HG03565 (cell line): ENCODE measurements around the gene SFMBT1.

Source experiments
- ATAC-seq: cut with Tn5 transposase; IDR thresholded peaks from one replicate; pipeline ENCODE4 v1.9.1; 2021; ENCODE audit warnings: mild to moderate bottlenecking, moderate library complexity; ENCODE audit not compliant: unreplicated experiment

Gene SFMBT1

DNA sequence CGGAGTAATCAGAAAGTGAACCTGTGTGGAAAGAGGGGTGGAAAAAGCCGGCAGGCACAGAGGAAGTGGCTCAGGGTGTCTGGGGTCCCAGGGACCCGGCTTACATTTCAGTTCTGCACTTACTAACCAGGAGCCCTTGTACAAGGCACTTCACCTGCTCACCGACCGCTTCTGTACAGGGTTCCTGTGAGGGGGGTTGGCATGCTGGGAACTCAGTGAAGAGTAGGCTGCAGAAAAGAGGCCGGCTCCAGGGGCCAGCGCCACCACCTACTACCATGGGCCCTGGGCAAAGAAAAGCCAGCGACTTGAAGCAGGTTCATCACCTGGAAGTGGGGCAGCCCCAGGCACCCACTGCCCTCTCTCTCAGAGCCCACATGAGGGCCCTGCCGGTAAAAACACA is 154.7 kb downstream of the SFMBT1 start:
- ATAC-seq, result no peak

DNA sequence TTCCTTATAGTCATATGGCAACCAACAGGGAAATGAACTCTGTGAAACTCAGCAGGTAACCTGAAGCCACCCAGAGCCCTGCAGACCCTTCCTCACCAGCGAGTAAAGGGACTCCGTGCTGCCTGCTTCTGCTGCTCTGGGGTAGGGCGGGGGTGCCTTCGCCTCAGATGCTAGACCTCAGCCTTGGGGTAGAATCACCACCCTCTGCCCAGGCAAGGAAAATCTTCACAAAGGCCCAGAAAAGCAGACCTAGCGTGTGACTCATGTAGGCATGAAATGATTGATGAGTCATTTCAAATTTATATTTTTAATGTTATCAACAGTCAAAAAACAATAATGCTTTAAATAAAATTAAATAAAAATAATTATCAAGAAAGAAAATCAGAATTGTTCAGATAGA is 155.1 kb downstream of the SFMBT1 start:
- ATAC-seq, result no peak

DNA sequence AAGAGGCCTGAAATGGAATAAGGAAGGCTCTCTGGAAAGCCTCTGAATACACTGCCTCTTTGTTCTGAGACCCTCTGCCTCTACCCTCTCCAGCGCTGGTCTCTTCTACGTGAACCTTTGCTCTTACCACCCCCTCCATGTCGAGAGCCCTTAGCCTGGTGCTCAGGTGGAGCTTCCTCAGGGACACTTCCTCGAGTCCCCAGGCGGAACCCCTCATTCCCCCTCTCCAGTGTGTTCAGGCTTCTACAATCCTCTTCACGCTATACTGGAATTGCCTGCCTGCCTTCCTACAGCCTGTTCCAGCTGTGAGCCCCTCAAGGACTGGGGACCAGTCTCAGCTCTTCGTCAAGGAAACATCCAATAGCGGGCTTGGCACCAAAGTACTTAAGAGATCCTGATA is 156.0 kb downstream of the SFMBT1 start:
- no peak for ATAC-seq

DNA sequence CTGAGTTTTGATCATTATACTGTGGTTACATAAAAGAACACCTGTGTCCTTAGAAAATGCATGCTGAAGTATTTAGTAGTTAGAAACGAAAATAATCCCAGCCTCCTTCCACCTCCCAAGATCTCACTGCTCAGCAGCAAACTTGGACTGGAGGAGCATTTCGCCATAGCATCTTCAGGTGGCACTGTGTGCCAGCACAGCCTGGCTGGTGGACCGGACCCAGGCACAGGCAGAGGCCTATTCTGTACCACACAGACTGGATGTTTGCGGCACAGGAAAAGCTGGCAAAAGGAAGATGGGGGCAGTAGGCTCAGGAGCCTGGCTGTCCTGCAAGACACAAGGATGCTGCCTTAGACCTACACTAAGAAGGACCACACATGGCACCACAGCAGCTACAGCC is 158.7 kb downstream of the SFMBT1 start:
- no peak for ATAC-seq

DNA sequence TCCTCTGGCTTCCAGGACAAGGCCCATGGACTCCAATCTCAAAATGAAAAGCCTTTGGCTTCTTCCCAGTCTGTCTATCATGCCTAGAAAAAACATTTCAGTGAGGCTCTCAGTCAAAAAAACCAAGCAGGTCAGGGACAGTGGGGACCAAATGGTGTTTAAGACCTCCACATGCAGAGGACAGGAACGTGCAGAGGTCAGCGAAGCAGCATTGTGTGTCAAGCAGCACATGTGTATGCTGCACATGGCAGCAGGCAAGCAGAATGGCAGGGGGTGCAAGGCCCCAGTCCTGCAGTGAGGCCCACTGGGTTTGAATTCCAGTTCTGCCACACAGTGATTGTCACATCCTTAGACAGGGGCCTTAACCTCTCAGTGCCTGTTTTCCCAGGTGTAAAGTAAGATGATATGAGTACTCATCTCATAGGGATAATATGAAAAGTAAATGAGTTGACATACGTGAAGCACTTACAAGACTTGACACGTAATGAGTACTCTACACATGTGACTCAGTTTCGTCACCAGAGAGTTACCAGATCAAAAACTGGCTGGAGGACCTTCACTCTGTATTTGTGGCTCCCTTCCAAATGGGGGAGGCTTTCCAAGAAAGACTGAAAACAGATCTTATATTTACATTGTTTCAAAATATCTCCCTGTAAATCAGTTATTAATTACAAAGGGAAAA is 159.7 kb downstream of the SFMBT1 start:
- ATAC-seq, result no peak

DNA sequence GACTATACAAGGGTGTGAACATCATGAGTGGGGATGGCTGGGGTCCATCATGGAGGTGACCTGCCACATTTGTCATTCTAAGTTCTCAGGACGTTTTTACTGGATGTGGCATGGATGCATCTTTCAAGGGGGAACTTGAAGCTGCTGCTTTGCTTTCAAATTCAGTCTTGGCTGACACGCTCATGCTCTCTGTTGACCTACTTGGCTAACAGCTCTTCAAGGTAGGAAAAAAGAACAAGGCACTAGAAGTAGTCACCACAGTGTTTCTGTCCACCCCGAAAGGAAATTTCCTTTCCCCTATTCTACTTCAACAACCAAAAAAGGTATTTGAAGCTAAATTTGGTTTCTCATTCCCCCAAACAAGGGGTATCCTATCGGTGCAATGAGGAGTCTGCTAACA is 163.5 kb downstream of the SFMBT1 start:
- no peak for ATAC-seq

DNA sequence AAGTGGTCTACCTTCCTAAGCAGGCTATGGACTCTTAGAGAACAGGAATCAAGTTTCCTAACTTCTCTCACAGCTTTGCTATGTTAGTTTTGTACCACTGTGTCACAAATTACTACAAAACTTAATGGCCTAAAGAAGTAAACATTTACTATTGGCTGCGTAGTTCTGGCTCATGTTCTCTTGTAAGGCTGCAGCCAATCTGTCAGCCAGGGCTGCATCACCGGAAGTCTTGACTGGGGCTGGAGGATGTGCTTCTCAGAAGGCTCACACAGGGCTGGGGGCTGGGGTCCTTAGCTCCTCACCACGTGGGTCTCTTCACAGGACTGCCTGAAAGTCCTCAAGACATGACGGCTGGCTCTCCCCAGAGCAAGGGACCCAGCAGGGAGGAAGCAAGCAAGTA is 164.0 kb downstream of the SFMBT1 start:
- no peak for ATAC-seq

DNA sequence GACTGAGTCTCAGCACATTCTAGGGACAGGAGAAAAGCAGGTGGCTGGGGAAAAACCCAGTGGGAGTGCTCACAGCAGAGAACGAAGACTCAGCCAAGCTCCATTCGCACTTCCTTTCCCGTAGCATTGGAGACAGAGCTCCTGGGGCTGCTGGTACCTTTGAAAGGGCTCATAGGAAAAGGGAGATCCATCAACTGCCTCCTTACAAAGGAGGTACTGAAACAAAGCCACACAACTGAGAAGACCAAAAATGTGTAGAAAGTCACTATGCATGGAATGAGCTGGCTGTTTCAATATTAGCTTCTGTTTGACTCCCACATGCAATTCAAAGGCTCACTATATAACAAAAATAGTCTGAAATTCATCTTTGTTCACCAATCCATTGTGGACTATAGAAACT is 165.4 kb downstream of the SFMBT1 start:
- no peak for ATAC-seq

DNA sequence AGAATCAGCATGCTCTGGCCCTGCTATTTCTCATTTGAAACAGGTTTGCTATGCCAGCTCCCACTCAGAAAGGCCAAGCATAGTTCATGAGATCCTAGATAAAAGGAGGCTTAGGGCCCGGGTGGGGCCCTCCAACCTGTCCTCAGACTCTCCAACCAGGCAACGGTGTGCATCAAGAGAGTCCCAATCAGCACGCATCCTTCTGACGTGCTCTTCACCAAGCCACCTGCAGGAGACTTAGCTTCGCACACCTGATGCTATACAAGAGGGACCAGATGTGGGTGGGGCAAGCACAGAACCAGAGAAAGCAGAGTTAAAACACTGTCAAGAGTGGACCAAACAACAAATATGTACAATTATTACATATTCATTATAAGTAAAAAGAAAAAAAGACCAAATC is 165.8 kb downstream of the SFMBT1 start:
- ATAC-seq, result no peak

DNA sequence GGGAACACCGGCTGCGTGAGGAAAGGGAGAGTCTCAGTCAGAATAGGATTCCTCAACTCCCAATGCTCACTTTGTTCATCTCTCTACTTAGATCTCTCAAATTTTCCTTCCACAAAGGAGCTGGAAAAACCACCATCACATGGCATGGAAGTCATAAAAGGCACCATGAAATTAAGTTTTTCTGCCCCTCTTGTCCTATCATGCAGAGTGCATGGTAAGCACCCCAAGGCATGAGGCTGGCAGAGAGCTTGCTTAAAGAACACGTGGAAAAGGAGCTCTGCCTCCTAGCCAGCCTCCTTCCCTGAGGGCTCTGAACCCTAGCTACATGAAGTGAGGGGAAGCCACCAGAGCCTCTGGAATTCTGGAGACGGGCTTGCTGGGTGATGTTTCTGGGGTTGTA is 166.3 kb downstream of the SFMBT1 start:
- no peak for ATAC-seq

DNA sequence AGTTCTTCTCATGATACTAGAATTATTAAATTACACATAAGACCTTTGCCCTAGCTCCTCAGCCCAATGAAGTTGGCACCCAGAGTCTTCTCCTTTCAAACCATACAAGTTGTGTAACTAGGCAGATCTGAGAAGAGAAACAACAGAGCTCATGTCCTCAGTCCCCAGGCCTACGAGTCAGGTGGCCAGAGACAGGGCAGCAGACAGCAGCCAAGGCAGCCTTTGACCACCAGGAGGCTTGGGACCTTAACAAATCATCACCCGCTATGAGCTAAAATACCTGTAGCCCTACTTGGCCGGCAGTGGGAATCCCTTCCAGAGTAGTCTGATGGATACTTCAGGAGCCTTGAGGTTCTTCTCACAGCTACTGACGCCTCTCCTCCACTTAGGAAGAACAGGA is 166.8 kb downstream of the SFMBT1 start:
- ATAC-seq, result no peak

DNA sequence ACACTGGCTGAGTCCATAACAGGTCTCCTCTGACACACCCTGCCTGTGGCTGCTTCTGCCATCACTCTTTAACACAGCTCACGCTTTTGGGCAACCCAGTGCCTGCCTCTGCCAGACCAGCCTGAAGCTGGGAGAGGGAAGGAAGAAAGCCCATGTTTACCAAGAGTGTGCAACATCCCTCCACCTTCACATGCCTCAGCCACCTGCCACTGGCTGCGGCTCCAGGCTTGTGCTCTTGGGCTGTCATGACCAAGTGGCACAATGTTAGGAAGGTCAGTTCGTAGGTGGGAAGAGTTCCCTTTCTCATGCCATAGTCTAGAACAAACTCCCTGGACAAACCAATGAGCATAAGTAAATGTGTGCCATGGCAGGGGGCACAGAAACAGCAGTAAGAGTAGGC is 168.8 kb downstream of the SFMBT1 start:
- no peak for ATAC-seq

DNA sequence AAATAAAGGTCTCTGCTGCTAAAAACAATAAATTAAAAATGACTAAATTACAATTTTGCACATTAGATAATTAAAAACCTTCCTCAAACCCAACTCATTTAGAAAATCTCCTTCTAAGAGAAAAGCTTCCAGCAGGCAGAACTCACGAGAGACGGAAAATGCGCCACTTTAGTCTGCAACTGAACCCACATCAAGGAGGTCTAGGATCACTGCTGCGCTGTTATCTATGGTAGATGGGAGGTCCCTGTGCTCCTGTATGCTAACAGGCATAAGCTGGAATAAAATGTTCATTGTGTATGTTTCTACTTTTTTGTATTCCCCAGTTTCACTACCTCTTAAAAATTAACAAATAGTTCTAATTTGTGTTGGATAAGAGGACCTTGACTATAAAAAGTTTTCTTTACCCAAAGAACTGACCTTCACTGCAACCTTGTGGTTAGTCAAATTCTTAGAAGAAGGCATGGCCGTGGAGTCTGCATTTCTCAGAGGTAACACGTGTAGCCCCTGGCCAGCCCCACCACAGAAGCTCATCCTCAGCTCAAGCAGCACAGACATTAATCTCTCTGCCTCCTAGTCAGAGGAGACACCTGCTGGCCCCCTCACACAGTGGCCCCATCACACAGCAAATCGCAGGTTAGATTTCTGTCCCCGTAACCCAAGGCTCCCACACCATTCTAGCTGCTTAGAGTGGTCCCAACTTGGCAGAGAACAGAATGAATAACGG is 170.8 kb downstream of the SFMBT1 start:
- no peak for ATAC-seq

DNA sequence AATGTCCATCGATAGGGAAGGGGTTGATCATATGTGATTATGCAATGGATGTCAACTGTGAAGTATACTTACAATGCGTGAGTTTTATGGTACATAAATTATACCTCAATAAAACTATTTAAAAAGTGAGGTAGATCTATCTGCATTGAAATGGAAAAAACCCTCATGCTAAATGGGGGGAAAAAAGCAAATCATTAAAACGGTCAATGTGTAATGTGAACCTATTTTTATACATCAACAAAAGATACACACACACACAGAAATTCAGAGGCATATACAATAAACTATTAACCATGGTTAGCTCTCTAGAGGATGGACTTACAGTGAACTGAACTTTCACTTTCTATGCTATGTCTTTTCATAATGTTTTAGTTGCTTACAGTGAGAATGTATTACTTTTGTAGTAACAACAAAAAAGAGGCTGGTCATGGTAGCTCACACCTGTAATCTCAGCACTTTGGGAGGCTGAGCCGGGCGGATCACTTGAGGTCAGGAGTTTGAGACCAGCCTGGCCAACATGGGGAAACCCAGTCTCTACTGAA is 171.6 kb downstream of the SFMBT1 start:
- ATAC-seq, result no peak

DNA sequence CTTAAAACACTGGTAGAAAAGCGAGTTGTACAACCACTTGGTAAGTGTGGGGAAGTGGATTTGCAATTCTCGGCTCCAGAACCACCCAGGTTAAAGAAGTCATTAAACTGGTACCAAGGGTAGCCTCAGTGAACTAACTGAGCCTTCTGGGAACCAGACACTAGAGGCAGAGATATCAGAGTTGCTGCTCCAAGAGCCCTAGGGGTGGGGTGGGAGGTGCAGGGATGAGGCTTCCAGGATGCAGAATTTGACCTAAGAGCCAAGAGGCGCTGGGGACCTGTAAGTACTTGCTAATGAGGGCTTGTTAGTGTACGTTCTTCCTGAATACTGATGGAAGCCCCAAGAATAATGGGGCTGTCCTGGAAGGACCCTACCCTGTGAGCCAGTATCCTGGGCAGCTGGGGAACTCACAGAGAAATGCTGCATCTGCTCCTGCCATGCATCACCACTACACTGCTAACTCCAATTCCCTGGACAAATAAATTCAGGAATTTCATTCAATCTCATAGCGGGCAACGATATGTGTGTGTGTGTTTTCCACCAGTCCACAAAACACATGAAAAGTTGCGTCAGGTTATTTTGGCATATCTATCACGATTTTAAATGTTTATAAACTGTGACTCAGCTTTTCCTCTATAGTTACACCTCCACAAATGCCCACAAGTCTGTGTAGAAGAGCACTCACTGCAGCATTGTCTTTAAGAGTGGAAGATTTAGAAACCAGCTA is 172.3 kb downstream of the SFMBT1 start:
- ATAC-seq, result no peak

DNA sequence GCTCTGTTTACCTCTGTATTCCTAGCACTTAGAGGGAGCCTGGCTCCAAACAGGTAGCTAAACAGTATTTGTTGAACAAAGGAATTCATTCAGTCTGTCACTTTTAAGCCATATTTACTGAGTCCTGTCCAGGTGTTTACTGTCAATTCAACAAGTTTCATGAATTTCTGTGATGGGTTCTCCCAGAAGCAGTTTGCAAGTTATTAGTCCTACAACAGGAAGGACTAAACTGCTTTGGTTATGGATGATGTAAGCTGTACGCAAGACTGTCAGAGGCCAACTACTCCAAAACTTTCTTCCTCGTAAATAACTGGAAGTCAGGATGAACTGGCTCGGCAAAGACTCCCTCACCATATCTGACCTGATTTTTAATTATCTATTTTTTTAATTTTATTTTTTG is 173.6 kb downstream of the SFMBT1 start:
- ATAC-seq, result no peak

DNA sequence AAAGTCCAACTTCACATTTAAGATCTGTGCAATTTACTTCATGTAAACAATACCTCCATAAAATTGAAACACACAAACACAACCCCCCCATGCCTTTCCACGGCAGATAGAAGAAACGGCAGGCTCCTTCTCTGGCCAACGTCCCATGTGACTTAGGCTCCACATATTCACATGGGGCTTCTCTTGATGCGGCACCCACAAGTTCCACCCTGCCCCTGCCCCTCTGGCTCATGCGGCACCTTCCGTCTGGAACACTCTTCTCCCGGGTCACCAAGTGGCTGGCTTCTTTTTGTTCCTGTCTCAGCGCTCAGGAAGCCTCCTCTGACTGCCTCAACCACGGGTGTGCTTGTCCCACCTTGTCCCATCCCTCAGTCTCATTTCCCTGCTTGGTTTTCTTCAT is 174.1 kb downstream of the SFMBT1 start:
- no peak for ATAC-seq

DNA sequence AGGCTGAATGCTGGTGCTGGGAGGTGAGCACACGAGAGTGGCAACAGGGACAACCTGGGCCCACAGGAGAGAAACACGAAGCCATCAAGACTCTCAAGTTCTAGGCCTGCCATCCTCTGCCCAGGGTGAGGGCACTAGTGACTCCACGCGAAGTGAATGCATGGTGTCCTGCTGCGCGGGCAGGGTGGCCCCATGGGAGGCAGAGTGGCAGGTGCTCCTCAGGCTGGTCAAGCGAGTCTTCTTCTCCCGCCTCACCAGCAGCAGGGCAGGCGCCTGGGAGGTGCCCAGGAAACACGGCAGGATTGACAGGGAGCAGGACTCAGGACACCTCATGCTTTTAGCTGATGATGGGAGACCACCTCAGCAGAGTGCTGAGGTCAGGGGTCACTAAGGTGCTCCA is 175.4 kb downstream of the SFMBT1 start:
- ATAC-seq, result no peak

DNA sequence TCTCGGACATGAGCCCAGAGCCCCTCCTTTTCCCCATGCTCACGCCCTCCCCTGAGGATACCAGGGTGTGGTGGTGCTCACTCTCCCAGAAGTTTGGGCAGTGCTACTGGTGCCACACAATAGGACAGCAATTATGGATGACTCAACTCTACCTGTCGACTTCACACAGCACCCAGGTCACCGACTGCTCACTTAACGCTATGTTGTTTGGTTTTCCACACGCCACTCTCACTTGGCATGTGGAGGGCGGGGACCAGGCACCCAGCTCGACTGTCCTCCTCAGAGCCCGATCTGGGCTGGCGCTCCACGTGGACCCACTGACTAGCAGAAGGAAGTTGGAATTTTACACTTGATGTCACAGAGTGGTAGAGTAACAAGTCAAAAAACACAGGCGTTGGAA is 179.4 kb downstream of the SFMBT1 start:
- ATAC-seq, result no peak

DNA sequence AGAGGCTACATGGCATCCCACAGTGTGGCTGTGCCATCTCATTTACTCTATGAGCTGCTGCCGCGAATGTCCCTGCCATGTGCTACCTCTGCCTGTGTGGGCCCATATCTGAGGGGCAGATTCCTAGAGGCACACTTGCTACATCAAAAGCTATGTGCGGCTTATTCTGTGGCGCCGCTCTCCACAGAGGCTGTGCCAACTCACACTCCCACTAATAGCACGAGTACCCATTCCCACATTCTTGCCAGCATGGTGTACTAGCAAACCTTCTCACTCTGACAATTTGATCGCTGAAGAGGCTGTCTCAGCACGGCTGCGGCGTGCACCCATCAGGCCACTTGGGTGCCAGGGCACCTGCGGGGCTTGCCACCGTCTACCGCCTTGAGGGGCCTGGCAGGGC is 179.9 kb downstream of the SFMBT1 start:
- ATAC-seq, result no peak

DNA sequence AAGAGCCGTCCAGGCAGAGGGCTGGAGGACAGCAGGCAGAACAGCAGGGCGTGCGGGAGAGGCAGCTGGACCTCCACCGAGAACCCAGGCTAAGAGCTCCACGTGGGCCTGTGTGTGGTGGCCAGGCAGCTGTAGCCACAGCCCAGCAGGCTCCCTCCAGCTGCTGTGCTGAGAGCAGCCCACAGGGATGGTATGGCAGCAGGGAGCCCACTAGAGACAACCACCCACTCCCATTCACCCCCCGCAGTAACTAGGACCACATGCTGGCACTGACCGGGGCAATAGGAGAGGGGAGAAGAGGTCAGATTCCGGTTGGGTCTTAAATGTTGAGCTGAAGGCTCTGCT is 185.5 kb downstream of the SFMBT1 start:
- ATAC-seq, result no peak
